Neural progenitor cell (in vitro differentiated cells): Measurements from ENCODE around the gene LRRC49. TPM values are rescaled to one million over a fixed set of nuclear protein-coding genes. Genes with fewer than 3 reads are reported as not detected.
A peak's percentile ranks its signal among the peaks of the same experiment; 100 is the strongest.

Source experiments
- DNase-seq: peaks from one replicate; pipeline ENCODE4 v3.0.0-alpha.2; 2016; ENCODE audit warnings: low spot score
- H2AFZ ChIP-seq: fragments of 200-600 bp; sonication (generic); replicated peaks from 2 replicates; pipeline ENCODE4 v1.6.1; 2016; ENCODE audit warnings: antibody characterized with exemption
- H3F3A ChIP-seq: fragments of 200-600 bp; sonication (generic); 2 replicates; pipeline ENCODE4 v1.6.1; 2016; ENCODE audit warnings: antibody characterized with exemption, low read depth
- H3K27ac ChIP-seq: fragments of 200-600 bp; sonication (generic); 2 replicates; pipeline ENCODE4 v1.5.1; 2016; ENCODE audit warnings: mild to moderate bottlenecking
- H3K27me3 ChIP-seq: fragments of 200-600 bp; sonication (generic); 2 replicates; pipeline ENCODE4 v1.6.1; 2016; ENCODE audit warnings: mild to moderate bottlenecking, moderate library complexity
- H3K36me3 ChIP-seq: fragments of 200-600 bp; sonication (generic); 2 replicates; pipeline ENCODE4 v1.5.1; 2016
- H3K4me1 ChIP-seq: fragments of 200-600 bp; sonication (generic); 2 replicates; pipeline ENCODE4 v1.6.1; 2016; ENCODE audit warnings: mixed run types
- H3K4me2 ChIP-seq: fragments of 200-600 bp; sonication (generic); 2 replicates; pipeline ENCODE4 v1.6.1; 2016
- H3K4me3 ChIP-seq: fragments of 200-600 bp; sonication (generic); 2 replicates; pipeline ENCODE4 v1.5.1; 2016
- H3K79me2 ChIP-seq: fragments of 200-600 bp; sonication (generic); 2 replicates; pipeline ENCODE4 v1.6.1; 2016; ENCODE audit warnings: low read depth
- H3K9ac ChIP-seq: fragments of 200-600 bp; sonication (generic); 2 replicates; pipeline ENCODE4 v1.6.1; 2016
- H3K9me3 ChIP-seq: fragments of 200-600 bp; sonication (generic); 2 replicates; pipeline ENCODE4 v1.5.1; 2016; ENCODE audit warnings: low read depth
- H4K20me1 ChIP-seq: fragments of 200-600 bp; sonication (generic); 2 replicates; pipeline ENCODE4 v1.6.1; 2016; ENCODE audit warnings: low read depth
- H3K27ac Mint-ChIP-seq: 3 replicates; pipeline ENCODE4 v1.8.0; 2021; ENCODE audit warnings: mixed read lengths
- H3K27me3 Mint-ChIP-seq: 2 replicates; pipeline ENCODE4 v1.8.0; 2022; ENCODE audit warnings: low read depth, mild to moderate bottlenecking, inconsistent platforms, moderate library complexity, mixed read lengths; ENCODE audit not compliant: insufficient read depth
- H3K36me3 Mint-ChIP-seq: 3 replicates; pipeline ENCODE4 v1.8.0; 2021; ENCODE audit warnings: mixed read lengths
- H3K4me1 Mint-ChIP-seq: 3 replicates; pipeline ENCODE4 v1.8.0; 2021; ENCODE audit warnings: mixed read lengths
- H3K4me3 Mint-ChIP-seq: 3 replicates; pipeline ENCODE4 v1.8.0; 2021; ENCODE audit warnings: mild to moderate bottlenecking, moderate library complexity, mixed read lengths
- H3K9me3 Mint-ChIP-seq: 3 replicates; pipeline ENCODE4 v1.8.0; 2020; ENCODE audit warnings: mixed read lengths
- EZH2 ChIP-seq: fragments of 200-600 bp; sonication (generic); IDR thresholded peaks from 2 replicates; pipeline ENCODE4 v1.6.1; 2017; ENCODE audit warnings: antibody characterized with exemption, mild to moderate bottlenecking, moderate library complexity
- EZH2phosphoT487 ChIP-seq: fragments of 200-600 bp; sonication (generic); IDR thresholded peaks from 2 replicates; pipeline ENCODE4 v1.6.1; 2017; ENCODE audit warnings: antibody characterized with exemption
- total RNA-seq: library from RNA; depleted of rRNA; stranded (reverse); fragments of >200 nt; gene quantifications from 2 replicates; pipeline ENCODE4 v1.2.3, GENCODE V29; 2015; ENCODE audit warnings: low replicate concordance
- TF ChIP-seq, protein P1 (sequence below): fragments of 200-600 bp; sonication (generic); IDR thresholded peaks from 2 replicates; pipeline ENCODE4 v1.5.1; 2017; ENCODE audit warnings: antibody characterized with exemption, mild to moderate bottlenecking

The LRRC49 gene
- total RNA-seq, 1 donor from 2014 or later, result 62.4 TPM

GRCh38 chr15:70852501-70853317, 39.9 kb upstream of the LRRC49 start:
- Histone ChIP-seq H3K4me1 (no peaks in the 10 kb centered on the region), H3K27me3 (peaks cover 18% of the 10 kb centered on the region), H4K20me1 (peaks cover 16% of the 10 kb centered on the region), H3K27ac (no peak overlapping the region), H3K79me2 (peaks cover 7% of the 10 kb centered on the region), H2AFZ (peak overlapping the region; percentile 86), H3K9me3 (no peaks in the 10 kb centered on the region), H3K4me2 (peak overlapping the region; percentile 79), H3K4me3 (peak overlapping the region; percentile 78), H3K9ac (no peak overlapping the region), H3F3A (peaks cover 13% of the 10 kb centered on the region), H3K36me3 (no peaks in the 10 kb centered on the region)
- no peak for DNase-seq
- Mint-ChIP-seq H3K9me3 (no peaks in the 10 kb centered on the region), H3K36me3 (peaks cover 13% of the 10 kb centered on the region), H3K4me3 (peak overlapping the region; percentile 93), H3K4me1 (peaks cover 16% of the 10 kb centered on the region), H3K27me3 (peaks cover 13% of the 10 kb centered on the region), H3K27ac (no peak overlapping the region)
- no peak for TF ChIP-seq EZH2
- TF ChIP-seq EZH2phosphoT487, result no peak
- TF ChIP-seq, protein P1, sequence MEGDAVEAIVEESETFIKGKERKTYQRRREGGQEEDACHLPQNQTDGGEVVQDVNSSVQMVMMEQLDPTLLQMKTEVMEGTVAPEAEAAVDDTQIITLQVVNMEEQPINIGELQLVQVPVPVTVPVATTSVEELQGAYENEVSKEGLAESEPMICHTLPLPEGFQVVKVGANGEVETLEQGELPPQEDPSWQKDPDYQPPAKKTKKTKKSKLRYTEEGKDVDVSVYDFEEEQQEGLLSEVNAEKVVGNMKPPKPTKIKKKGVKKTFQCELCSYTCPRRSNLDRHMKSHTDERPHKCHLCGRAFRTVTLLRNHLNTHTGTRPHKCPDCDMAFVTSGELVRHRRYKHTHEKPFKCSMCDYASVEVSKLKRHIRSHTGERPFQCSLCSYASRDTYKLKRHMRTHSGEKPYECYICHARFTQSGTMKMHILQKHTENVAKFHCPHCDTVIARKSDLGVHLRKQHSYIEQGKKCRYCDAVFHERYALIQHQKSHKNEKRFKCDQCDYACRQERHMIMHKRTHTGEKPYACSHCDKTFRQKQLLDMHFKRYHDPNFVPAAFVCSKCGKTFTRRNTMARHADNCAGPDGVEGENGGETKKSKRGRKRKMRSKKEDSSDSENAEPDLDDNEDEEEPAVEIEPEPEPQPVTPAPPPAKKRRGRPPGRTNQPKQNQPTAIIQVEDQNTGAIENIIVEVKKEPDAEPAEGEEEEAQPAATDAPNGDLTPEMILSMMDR, result no peak

GRCh38 chr15:70853318-70853972, 39.2 kb upstream of the LRRC49 start:
- Histone ChIP-seq H3F3A (peaks cover 13% of the 10 kb centered on the region), H3K4me3 (peak overlapping the region; percentile 78), H3K27me3 (peaks cover 18% of the 10 kb centered on the region), H3K27ac (no peak overlapping the region), H3K4me1 (no peaks in the 10 kb centered on the region), H3K9ac (peak overlapping the region; percentile 44), H2AFZ (peak overlapping the region; percentile 86), H3K4me2 (peak overlapping the region; percentile 79), H4K20me1 (peaks cover 16% of the 10 kb centered on the region), H3K9me3 (no peaks in the 10 kb centered on the region), H3K36me3 (no peaks in the 10 kb centered on the region), H3K79me2 (peaks cover 7% of the 10 kb centered on the region)
- no peaks in the 10 kb centered on the region for H3K9me3 Mint-ChIP-seq
- H3K4me1 Mint-ChIP-seq, result peaks cover 16% of the 10 kb centered on the region
- no peak overlapping the region for H3K27ac Mint-ChIP-seq
- TF ChIP-seq EZH2 (no peak), EZH2phosphoT487 (no peak)
- TF ChIP-seq, protein P1, result no peak
- H3K36me3 Mint-ChIP-seq, result peaks cover 13% of the 10 kb centered on the region
- peak overlapping the region; percentile 93 for H3K4me3 Mint-ChIP-seq
- peak; percentile 66 for DNase-seq
- peaks cover 13% of the 10 kb centered on the region for H3K27me3 Mint-ChIP-seq

GRCh38 chr15:70853973-70854665, 38.5 kb upstream of the LRRC49 start, which contains the start of gene LARP6:
Gene LARP6, minus strand, starts transcription at chr15:70854157. Its CDS starts 69 bp downstream, at chr15:70854088.
- Histone ChIP-seq H3K36me3 (no peaks in the 10 kb centered on the region), H3K4me1 (no peaks in the 10 kb centered on the region), H3F3A (peaks cover 13% of the 10 kb centered on the region), H3K27ac (no peak within 1 kb of the TSS), H2AFZ (peak within 1 kb of the TSS; percentile 98), H3K9ac (peak within 1 kb of the TSS; percentile 44), H3K9me3 (no peaks in the 10 kb centered on the region), H4K20me1 (peaks cover 16% of the 10 kb centered on the region), H3K27me3 (peaks cover 18% of the 10 kb centered on the region), H3K4me3 (peak within 1 kb of the TSS; percentile 78), H3K79me2 (peaks cover 7% of the 10 kb centered on the region), H3K4me2 (peak within 1 kb of the TSS; percentile 79)
- Mint-ChIP-seq H3K36me3 (peaks cover 13% of the 10 kb centered on the region), H3K9me3 (no peaks in the 10 kb centered on the region), H3K4me3 (peak within 1 kb of the TSS; percentile 97), H3K27me3 (peaks cover 13% of the 10 kb centered on the region), H3K27ac (peak within 1 kb of the TSS; percentile 97), H3K4me1 (peaks cover 16% of the 10 kb centered on the region)
- peak; percentile 89 for DNase-seq
- TF ChIP-seq, protein P1, result no peak
- TF ChIP-seq EZH2phosphoT487 (no peak), EZH2 (no peak)
